Measurements from ENCODE around the gene DHRS7B. TPM values are rescaled to one million over a fixed set of nuclear protein-coding genes. Genes with fewer than 3 reads are reported as not detected.

The DHRS7B gene
- total RNA-seq, 1 experiment from 2014 or later: 29.5 TPM

GRCh38 chr17:21214015-21214776, 87.4 kb downstream of the DHRS7B start, which contains the start of gene TMEM11:
Gene TMEM11, minus strand, starts transcription at chr17:21214161. Its CDS starts 9 bp downstream, at chr17:21214152.
- intact Hi-C loops (cut with micrococcal nuclease): loop anchor here (1.0 to 5.0 kb wide), 2 partner anchors 38 to 85 kb away; partner anchors contain the start of gene NATD1
- peak within 1 kb of the TSS; percentile 97 for H3K4me2 ChIP-seq (ENCODE audit: low read length)
- H3K9me3 ChIP-seq (ENCODE audit: low read length): no peaks in the 10 kb centered on the region
- no peaks in the 10 kb centered on the region for H3K27me3 ChIP-seq (ENCODE audit: low read length)
- H4K20me1 ChIP-seq (ENCODE audit: low read length): peaks cover 39% of the 10 kb centered on the region
- peaks cover 96% of the 10 kb centered on the region for H3K79me2 ChIP-seq (ENCODE audit: low read length)
- H2AFZ ChIP-seq (ENCODE audit: low read length): peak within 1 kb of the TSS; percentile 82
- no peak for TF ChIP-seq CTCF (conservative IDR thresholded peaks at IDR 0.05; ENCODE audit: low read depth, low read length)
- H3K9ac ChIP-seq (ENCODE audit: low read length): peak within 1 kb of the TSS; percentile 100
- CTCF ChIA-PET: interaction anchor here (0.5 kb wide), 1 partner anchor 271 kb away, joined by 5 read pairs; no protein-coding TSS in a partner anchor
- BruUV-seq (replicated peaks): no TSS peak
- H3K4me3 ChIP-seq (ENCODE audit: low read length): peak within 1 kb of the TSS; percentile 98
- peaks cover 46% of the 10 kb centered on the region for H3K4me1 ChIP-seq (ENCODE audit: insufficient read depth, low read length)
- DNase-seq: peak; percentile 97
- no peaks in the 10 kb centered on the region for H3F3A ChIP-seq (ENCODE audit: low read length, unreplicated experiment)
- H3K27ac ChIP-seq (ENCODE audit: low read length): peak within 1 kb of the TSS; percentile 83
- POLR2A ChIA-PET (ENCODE audit: unreplicated experiment): no interaction called here
- H3K36me3 ChIP-seq (ENCODE audit: low read depth, low read length): peaks cover 21% of the 10 kb centered on the region
- no peaks in the 10 kb centered on the region for H3K9me2 ChIP-seq (replicated peaks; ENCODE audit: low read length)
- ATAC-seq: peak; percentile 93

GRCh38 chr17:21214777-21215541, 88.2 kb downstream of the DHRS7B start:
- peak; percentile 11 for DNase-seq
- TSS peak; percentile 42 for BruUV-seq (replicated peaks)
- POLR2A ChIA-PET (ENCODE audit: unreplicated experiment): interaction anchor here (0.7 kb wide), 1 partner anchor 23 kb away, joined by 8 read pairs; no protein-coding TSS in a partner anchor

More at GRCh38 chr17:21214777-21215541, 88.2 kb downstream of the DHRS7B start:
- Histone ChIP-seq H3K9ac (ENCODE audit: low read length) (peak overlapping the region; percentile 100), H3K4me3 (ENCODE audit: low read length) (peak overlapping the region; percentile 98), H4K20me1 (ENCODE audit: low read length) (peaks cover 35% of the 10 kb centered on the region), H2AFZ (ENCODE audit: low read length) (peak overlapping the region; percentile 65), H3K79me2 (ENCODE audit: low read length) (peaks cover 93% of the 10 kb centered on the region), H3K9me2 (replicated peaks; ENCODE audit: low read length) (no peaks in the 10 kb centered on the region), H3K27me3 (ENCODE audit: low read length) (no peaks in the 10 kb centered on the region), H3K36me3 (ENCODE audit: low read depth, low read length) (peaks cover 16% of the 10 kb centered on the region), H3K9me3 (ENCODE audit: low read length) (no peaks in the 10 kb centered on the region), H3K4me1 (ENCODE audit: insufficient read depth, low read length) (peaks cover 46% of the 10 kb centered on the region), H3K4me2 (ENCODE audit: low read length) (peak overlapping the region; percentile 97), H3K27ac (ENCODE audit: low read length) (peak overlapping the region; percentile 83), H3F3A (ENCODE audit: low read length, unreplicated experiment) (no peaks in the 10 kb centered on the region)
- CTCF ChIA-PET: no interaction called here
- ATAC-seq: peak; percentile 3
- intact Hi-C loops (cut with micrococcal nuclease): loop anchor here (1.0 to 5.0 kb wide), 2 partner anchors 37 to 86 kb away; partner anchors contain the start of gene NATD1
- TF ChIP-seq CTCF (conservative IDR thresholded peaks at IDR 0.05; ENCODE audit: low read depth, low read length) (no peak), EZH2phosphoT487 (IDR thresholded peaks at IDR 0.05; ENCODE audit: borderline replicate concordance, low read length) (no peak), EZH2 (IDR thresholded peaks at IDR 0.05; ENCODE audit: low read length, unreplicated experiment) (no peak)

Measured in PC-3 (cell line).